Measurements from ENCODE around the gene GOLM1.

DNA sequence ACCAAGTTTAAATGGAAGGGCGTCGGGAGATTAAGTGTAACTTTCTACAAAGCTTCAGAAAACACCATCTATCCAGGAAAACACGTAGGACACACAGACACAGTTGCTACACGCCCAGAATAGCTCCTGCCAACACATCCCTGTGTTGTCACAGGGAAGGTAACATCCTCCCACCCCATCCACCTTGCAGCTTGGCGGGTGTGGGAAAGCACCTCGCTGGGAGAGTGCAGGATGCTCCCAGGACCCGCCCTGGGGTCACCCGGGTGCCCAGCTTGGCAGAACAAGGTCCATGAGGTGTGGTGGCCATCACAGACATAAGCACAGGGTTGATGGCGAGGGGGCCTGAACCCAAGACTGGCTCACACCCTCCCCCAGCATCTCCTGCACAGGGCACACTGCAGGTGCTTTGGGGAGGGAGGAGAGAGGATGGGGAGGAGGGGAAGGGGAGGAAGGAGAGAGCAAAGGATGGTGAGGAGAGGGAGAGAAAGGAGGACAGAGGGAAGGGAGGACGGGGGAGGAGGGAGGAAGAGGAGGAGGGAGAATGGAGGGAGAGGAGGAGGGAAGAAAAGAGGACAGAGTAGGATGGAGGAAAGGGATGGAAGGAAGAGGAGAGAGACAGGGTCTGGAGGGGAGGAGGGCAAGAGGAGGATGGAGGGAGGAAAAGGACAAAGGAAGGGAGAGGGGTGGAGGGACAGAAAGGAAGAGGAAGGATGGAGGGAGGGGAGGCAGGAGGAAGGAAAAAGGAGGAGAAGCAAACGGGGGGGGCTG, 37.2 kb downstream of the GOLM1 start:
- TF ChIP-seq, protein P1, sequence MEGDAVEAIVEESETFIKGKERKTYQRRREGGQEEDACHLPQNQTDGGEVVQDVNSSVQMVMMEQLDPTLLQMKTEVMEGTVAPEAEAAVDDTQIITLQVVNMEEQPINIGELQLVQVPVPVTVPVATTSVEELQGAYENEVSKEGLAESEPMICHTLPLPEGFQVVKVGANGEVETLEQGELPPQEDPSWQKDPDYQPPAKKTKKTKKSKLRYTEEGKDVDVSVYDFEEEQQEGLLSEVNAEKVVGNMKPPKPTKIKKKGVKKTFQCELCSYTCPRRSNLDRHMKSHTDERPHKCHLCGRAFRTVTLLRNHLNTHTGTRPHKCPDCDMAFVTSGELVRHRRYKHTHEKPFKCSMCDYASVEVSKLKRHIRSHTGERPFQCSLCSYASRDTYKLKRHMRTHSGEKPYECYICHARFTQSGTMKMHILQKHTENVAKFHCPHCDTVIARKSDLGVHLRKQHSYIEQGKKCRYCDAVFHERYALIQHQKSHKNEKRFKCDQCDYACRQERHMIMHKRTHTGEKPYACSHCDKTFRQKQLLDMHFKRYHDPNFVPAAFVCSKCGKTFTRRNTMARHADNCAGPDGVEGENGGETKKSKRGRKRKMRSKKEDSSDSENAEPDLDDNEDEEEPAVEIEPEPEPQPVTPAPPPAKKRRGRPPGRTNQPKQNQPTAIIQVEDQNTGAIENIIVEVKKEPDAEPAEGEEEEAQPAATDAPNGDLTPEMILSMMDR (IDR thresholded peaks at IDR 0.05 in 2 of 3, conservative IDR thresholded peaks at IDR 0.05 in 1 of 3; ENCODE audit: insufficient read depth in 2 of 3, low read depth in 1 of 3, low read length in 3 of 3): no peak
- TF ChIP-seq ZNF766 (CRISPR knock-in tag; conservative IDR thresholded peaks at IDR 0.05) (no peak), RNF2 (IDR thresholded peaks at IDR 0.05) (no peak), ESRRA (IDR thresholded peaks at IDR 0.05; ENCODE audit: borderline replicate concordance, low read depth) (no peak), ZBTB1 (CRISPR knock-in tag; IDR thresholded peaks at IDR 0.05; ENCODE audit: borderline replicate concordance, low read depth) (no peak), ZNF408 (CRISPR knock-in tag; IDR thresholded peaks at IDR 0.05; ENCODE audit: low read depth) (no peak), ZNF445 (CRISPR knock-in tag; IDR thresholded peaks at IDR 0.05; ENCODE audit: low read depth) (no peak), PHF21A (IDR thresholded peaks at IDR 0.05; ENCODE audit: borderline replicate concordance, low read depth) (no peak), RAD21 (CRISPR knock-in tag; conservative IDR thresholded peaks at IDR 0.05 in 1 of 2, IDR thresholded peaks at IDR 0.05 in 1 of 2) (no peak)
- TF ChIP-seq, protein P2, sequence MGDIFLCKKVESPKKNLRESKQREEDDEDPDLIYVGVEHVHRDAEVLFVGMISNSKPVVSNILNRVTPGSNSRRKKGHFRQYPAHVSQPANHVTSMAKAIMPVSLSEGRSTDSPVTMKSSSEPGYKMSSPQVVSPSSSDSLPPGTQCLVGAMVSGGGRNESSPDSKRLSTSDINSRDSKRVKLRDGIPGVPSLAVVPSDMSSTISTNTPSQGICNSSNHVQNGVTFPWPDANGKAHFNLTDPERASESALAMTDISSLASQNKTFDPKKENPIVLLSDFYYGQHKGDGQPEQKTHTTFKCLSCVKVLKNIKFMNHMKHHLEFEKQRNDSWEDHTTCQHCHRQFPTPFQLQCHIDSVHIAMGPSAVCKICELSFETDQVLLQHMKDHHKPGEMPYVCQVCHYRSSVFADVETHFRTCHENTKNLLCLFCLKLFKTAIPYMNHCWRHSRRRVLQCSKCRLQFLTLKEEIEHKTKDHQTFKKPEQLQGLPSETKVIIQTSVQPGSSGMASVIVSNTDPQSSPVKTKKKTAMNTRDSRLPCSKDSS (IDR thresholded peaks at IDR 0.05; ENCODE audit: low read depth, partially characterized antibody): no peak

Measured in K562 (cell line).